HG02885 (cell line): Measurements from ENCODE around the gene ANKMY1.
"Not testable (repeated sequence)": the region's sequence is repeated elsewhere in the genome, so short reads cannot be mapped to it uniquely, and the experiment has no call there.

ENCODE experiments used
- ATAC-seq: cut with Tn5 transposase; IDR thresholded peaks from one replicate; pipeline ENCODE4 v1.9.1; 2021; ENCODE audit warnings: mild to moderate bottlenecking; ENCODE audit not compliant: unreplicated experiment, poor library complexity

ANKMY1 gene

GRCh38 chr2:240509667-240510512 is 47.9 kb downstream of the ANKMY1 start:
- no peak for ATAC-seq

DNA sequence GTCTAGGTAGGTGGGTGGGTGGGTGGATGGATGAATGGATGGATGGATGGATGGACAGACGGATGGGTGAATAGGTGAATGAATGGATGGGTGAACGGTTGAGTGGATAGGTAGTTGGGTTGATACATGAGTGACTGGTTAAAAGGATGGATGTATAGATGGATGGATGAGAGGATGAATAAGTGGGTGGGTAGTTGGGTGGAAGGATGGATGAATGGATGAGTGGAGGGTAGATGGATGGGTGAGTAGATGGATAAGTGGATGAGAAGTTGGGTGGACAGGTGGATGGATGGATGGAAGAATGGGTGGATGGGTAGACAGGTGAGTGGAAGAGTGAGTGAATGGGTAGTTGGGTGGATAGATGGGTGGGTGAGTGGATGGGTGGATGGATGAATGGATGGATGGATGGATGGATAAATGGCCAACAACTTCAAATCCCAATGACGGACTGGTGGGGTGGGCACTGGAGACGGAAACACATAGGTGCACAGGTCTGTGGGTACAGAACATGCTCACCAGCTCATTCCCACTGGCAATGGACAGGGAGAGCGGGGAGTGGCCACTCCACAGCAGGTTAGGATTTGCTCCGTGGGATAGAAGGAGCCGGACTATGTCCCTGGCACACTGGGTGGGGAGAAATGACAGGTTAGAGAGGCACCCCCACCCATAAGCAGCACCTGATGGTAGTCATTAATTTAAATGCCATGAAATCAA is 48.8 kb downstream of the ANKMY1 start:
- no peak for ATAC-seq

DNA sequence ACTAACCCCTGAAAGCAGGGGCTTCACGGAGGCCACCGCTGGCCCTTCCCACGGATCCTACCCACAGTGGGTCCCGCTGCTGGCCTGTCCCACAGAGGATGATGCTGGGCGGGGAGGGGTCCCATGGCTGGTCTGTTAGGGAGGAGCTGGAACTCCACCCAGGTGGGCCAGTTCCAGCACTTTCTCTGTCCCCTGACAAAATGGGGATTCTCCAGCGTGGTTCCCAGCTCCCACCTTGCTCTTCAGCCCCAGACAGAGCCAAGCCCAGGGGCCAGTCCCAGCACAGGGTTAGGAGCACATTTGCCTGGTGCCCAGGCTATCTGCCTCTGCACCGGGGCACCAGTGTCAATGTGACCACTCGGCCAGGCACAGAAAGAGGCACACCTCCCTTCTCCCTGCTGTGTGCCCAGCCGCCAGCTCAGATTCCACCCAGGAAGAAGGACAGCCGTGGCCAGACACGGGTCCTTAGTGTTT is 50.0 kb downstream of the ANKMY1 start:
- ATAC-seq = no peak

GRCh38 chr2:240507060-240507777 is 50.6 kb downstream of the ANKMY1 start:
- no peak for ATAC-seq

GRCh38 chr2:240506406-240507059 is 51.3 kb downstream of the ANKMY1 start:
- no peak for ATAC-seq

GRCh38 chr2:240505910-240506309 is 51.9 kb downstream of the ANKMY1 start:
- no peak for ATAC-seq

GRCh38 chr2:240503848-240504247 is 53.9 kb downstream of the ANKMY1 start:
- no peak for ATAC-seq

- ATAC-seq = no peak
Observed at GRCh38 chr2:240503375-240503774, 54.4 kb downstream of the ANKMY1 start.

GRCh38 chr2:240502430-240503121 is 55.2 kb downstream of the ANKMY1 start:
- no peak for ATAC-seq

GRCh38 chr2:240502059-240502429 is 55.7 kb downstream of the ANKMY1 start:
- ATAC-seq = no peak

GRCh38 chr2:240501531-240501991 is 56.2 kb downstream of the ANKMY1 start:
- no peak for ATAC-seq

DNA sequence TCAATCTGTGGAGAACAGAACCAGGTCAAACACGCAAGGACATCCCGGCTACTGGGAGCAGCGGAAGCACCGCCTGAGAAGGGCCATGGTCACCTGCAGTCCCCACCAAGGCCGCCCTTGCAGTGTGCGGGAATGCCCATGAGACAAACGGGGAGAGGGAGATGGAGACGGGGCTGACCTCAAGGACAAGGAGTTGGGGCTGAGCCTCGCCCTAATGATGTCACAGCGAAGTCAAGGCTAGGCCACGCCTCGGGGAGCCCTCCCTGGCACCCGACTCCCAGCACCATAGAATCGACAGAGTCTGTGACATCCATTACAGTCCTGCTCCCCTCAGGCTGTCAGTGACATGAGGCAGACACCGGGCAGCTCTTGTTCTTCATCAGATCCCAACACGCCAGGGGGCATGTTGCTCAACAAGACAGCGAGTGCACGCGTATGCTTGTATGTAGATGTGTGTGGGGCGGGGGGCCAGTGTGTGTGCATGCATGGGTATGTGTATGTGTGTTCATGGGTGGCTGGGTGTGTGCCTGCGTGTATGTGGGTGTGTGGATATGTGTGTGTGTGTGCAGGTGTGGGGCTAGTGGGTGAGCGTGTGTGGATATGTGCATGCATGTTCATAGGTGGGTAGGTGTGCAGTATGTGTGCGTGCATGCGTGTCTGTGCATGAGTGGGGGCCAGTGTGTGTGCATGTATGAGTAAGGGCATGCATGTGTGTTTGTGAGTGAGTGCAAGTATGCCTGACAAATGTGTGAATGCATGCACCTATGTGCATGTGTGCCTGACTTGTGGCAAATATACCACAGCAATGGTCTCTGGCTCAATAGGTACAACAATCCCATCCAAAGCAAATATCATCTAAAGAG is 57.0 kb downstream of the ANKMY1 start:
- no peak for ATAC-seq

- no peak for ATAC-seq
Observed at GRCh38 chr2:240499309-240500301, 58.2 kb downstream of the ANKMY1 start.

- ATAC-seq = no peak
Observed at GRCh38 chr2:240498958-240499260, 58.9 kb downstream of the ANKMY1 start.

GRCh38 chr2:240498171-240498957 is 59.4 kb downstream of the ANKMY1 start:
- ATAC-seq = no peak

GRCh38 chr2:240497082-240497481 is 60.7 kb downstream of the ANKMY1 start:
- not testable (repeated sequence) for ATAC-seq

DNA sequence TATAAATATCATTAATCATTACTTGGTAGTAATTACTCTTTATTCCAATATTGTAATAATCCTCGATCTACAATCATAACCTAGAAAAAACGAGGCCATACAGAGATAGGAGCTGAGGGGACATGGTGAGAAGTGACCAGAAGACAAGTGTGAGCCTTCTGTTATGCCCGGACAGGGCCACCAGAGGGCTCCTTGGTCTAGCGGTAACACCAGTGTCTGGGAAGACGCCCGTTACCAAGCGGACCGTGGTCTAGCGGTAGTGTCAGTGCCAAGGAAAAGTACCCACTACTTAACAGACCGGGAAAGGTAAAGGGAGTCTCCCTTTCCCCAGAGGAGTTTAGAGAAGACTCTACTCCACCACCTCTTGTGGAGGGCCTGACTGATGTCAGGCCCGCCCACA is 62.8 kb downstream of the ANKMY1 start:
- not testable (repeated sequence) for ATAC-seq
